22Rv1 (cell line): Measurements from ENCODE around the gene COPG1.

Source experiments
- CTCF ChIP-seq: fragments of 450-650 bp; IDR thresholded peaks from 2 replicates; pipeline ENCODE4 v1.5.1; 2017; ENCODE audit warnings: mild to moderate bottlenecking
- ZFX ChIP-seq: fragments of 450-650 bp; IDR thresholded peaks from 2 replicates; pipeline ENCODE4 v1.6.1; 2017; ENCODE audit warnings: antibody characterized with exemption, borderline replicate concordance

- TF ChIP-seq CTCF = no peak
- TF ChIP-seq ZFX = no peak
Measured at GRCh38 chr3:129228891-129229585, 20.4 kb upstream of the COPG1 start.
